Gastrocnemius medialis (tissue), 4 donors: ENCODE results near the gene LTK. TPM values are rescaled to one million over a fixed set of nuclear protein-coding genes. Genes with fewer than 3 reads are reported as not detected.

Source experiments
- ATAC-seq, 2 donors: fragments of 150-250 bp; one replicate each; pipeline ENCODE4 v1.9.1; 2016
- DNase-seq, 2 donors: peaks; one replicate each; pipeline ENCODE4 v3.0.0-alpha.2; 2019
- H3K27ac ChIP-seq, 4 donors: fragments of 200-600 bp; sonication (generic); 1 replicate in 1 of 4; 2 replicates in 3 of 4; pipeline ENCODE4 v1.5.1; 2016 to 2018; ENCODE audit warnings: mild to moderate bottlenecking in 2 of 4, moderate library complexity in 1 of 4
- H3K27me3 ChIP-seq, 3 donors: fragments of 200-600 bp; sonication (generic) in 2 of 3; 1 replicate in 1 of 3; 2 replicates in 2 of 3; pipeline versions ENCODE4 v1.5.1 to v1.6.0; 2016 to 2019; ENCODE audit warnings: mild to moderate bottlenecking in 1 of 3, moderate library complexity in 1 of 3
- H3K36me3 ChIP-seq, 2 donors: fragments of 200-600 bp; sonication (generic) in 1 of 2; one replicate each; pipeline ENCODE4 v1.5.1; 2017 to 2018
- H3K4me1 ChIP-seq, 2 donors: fragments of 200-600 bp; sonication (generic) in 1 of 2; one replicate each; pipeline ENCODE4 v1.5.1; 2016 to 2017; ENCODE audit warnings: mild to moderate bottlenecking in 2 of 2
- H3K4me3 ChIP-seq, 4 donors: fragments of 200-600 bp; sonication (generic) in 3 of 4; 1 replicate in 1 of 4; 2 replicates in 3 of 4; pipeline ENCODE4 v1.5.1; 2016 to 2019; ENCODE audit warnings: mild to moderate bottlenecking in 2 of 4
- H3K9me3 ChIP-seq, 3 donors: fragments of 200-600 bp; sonication (generic) in 2 of 3; 1 replicate in 1 of 3; 2 replicates in 2 of 3; pipeline ENCODE4 v1.5.1; 2016 to 2019
- CTCF ChIP-seq, 5 experiments: fragments of 450-650 bp in 3 of 5; fragments of 200-600 bp in 2 of 5; sonication (generic) in 2 of 5; IDR thresholded peaks in 4 of 5; conservative IDR thresholded peaks in 1 of 5; 1 replicate in 4 of 5; 2 replicates in 1 of 5; pipeline ENCODE4 v1.5.1; 2016 to 2019; ENCODE audit warnings: antibody characterized with exemption in 5 of 5, mild to moderate bottlenecking in 3 of 5, moderate library complexity in 3 of 5
- POLR2A ChIP-seq, 2 donors: fragments of 450-650 bp; IDR thresholded peaks; one replicate each; pipeline ENCODE4 v1.6.1; 2017; ENCODE audit warnings: antibody characterized with exemption in 2 of 2, mild to moderate bottlenecking in 2 of 2, moderate library complexity in 2 of 2
- in situ Hi-C, 4 donors: fragments of 200-750 bp; cut with MboI; loops; one replicate each; pipeline versions ENCODE4 v1.15.0 to v1.8.0; 2017; ENCODE audit warnings: low sequenced_read_pairs in 4 of 4
- intact Hi-C: fragments of 100-400 bp; cut with DNase I; formaldehyde crosslinking; loops from one replicate; pipeline ENCODE4 v1.15.1; 2023; ENCODE audit warnings: low total_unique reads
- total RNA-seq, 4 donors: library from RNA; depleted of rRNA; stranded (reverse); fragments of >200 nt; gene quantifications; one replicate each; pipeline versions ENCODE4 v1.1.0 to v1.2.3, GENCODE V29; 2016

Gene LTK
- total RNA-seq, 4 donors from 2014 or later = 0.34 to 0.68 TPM; not detected in 2

- Histone ChIP-seq H3K4me3 (peak overlapping the region in 3 of 4 donors; percentile 28 to 47 (median 34)), H3K9me3 (no peaks in the 10 kb centered on the region), H3K27ac (no peak overlapping the region), H3K4me1 (peaks cover 0 to 10% of the 10 kb centered on the region in 2 donors), H3K27me3 (peaks cover 46 to 49% (median 47%) of the 10 kb centered on the region in 3 donors), H3K36me3 (no peaks in the 10 kb centered on the region)
- intact Hi-C loops (no loop called here), in situ Hi-C loops (no loop called here)
- DNase-seq (no peak), ATAC-seq (no peak)
- TF ChIP-seq POLR2A (IDR thresholded peaks at IDR 0.05) (no peak), CTCF (IDR thresholded peaks at IDR 0.05 in 4 of 5, conservative IDR thresholded peaks at IDR 0.05 in 1 of 5) (no peak)
These were observed 12.3 kb downstream of the LTK start for GRCh38 chr15:41501191-41501917.

GRCh38 chr15:41499109-41499851 lies 14.3 kb downstream of the LTK start:
- Histone ChIP-seq H3K4me1 (peaks cover 0 to 17% of the 10 kb centered on the region in 2 donors), H3K36me3 (no peaks in the 10 kb centered on the region), H3K4me3 (no peak overlapping the region), H3K27me3 (peaks cover 56 to 62% (median 59%) of the 10 kb centered on the region in 3 donors), H3K27ac (no peak overlapping the region), H3K9me3 (no peaks in the 10 kb centered on the region)
- in situ Hi-C loops (no loop called here), intact Hi-C loops (no loop called here)
- no peak for ATAC-seq
- DNase-seq = no peak
- no peak for TF ChIP-seq POLR2A (IDR thresholded peaks at IDR 0.05)
- TF ChIP-seq CTCF (IDR thresholded peaks at IDR 0.05 in 4 of 5, conservative IDR thresholded peaks at IDR 0.05 in 1 of 5) = no peak

- no peak for ATAC-seq
- intact Hi-C loops (no loop called here), in situ Hi-C loops (no loop called here)
- Histone ChIP-seq H3K27ac (no peak overlapping the region), H3K9me3 (no peaks in the 10 kb centered on the region), H3K36me3 (no peaks in the 10 kb centered on the region), H3K4me3 (no peak overlapping the region), H3K4me1 (peaks cover 0 to 19% of the 10 kb centered on the region in 2 donors), H3K27me3 (peaks cover 55 to 64% (median 59%) of the 10 kb centered on the region in 3 donors)
- DNase-seq = no peak
- no peak for TF ChIP-seq CTCF (IDR thresholded peaks at IDR 0.05 in 4 of 5, conservative IDR thresholded peaks at IDR 0.05 in 1 of 5)
These were observed 15.0 kb downstream of the LTK start for GRCh38 chr15:41498657-41499056.

GRCh38 chr15:41495736-41496599 lies 17.7 kb downstream of the LTK start:
- peak overlapping the region in 3 of 4 donors; percentile 25 to 67 (median 43) for H3K4me3 ChIP-seq
- ATAC-seq (no peak), DNase-seq (no peak)
- H3K27ac ChIP-seq = no peak overlapping the region
- in situ Hi-C loops (no loop called here), intact Hi-C loops (no loop called here)
- no peaks in the 10 kb centered on the region for H3K36me3 ChIP-seq
- H3K4me1 ChIP-seq = peaks cover 11 to 21% of the 10 kb centered on the region in 2 donors
- TF ChIP-seq POLR2A (IDR thresholded peaks at IDR 0.05) (no peak), CTCF (IDR thresholded peaks at IDR 0.05 in 4 of 5, conservative IDR thresholded peaks at IDR 0.05 in 1 of 5) (no peak)
- H3K9me3 ChIP-seq = no peaks in the 10 kb centered on the region
- peaks cover 51 to 62% (median 62%) of the 10 kb centered on the region in 3 donors for H3K27me3 ChIP-seq
